ENCODE results near the gene PNPLA7.

DNA sequence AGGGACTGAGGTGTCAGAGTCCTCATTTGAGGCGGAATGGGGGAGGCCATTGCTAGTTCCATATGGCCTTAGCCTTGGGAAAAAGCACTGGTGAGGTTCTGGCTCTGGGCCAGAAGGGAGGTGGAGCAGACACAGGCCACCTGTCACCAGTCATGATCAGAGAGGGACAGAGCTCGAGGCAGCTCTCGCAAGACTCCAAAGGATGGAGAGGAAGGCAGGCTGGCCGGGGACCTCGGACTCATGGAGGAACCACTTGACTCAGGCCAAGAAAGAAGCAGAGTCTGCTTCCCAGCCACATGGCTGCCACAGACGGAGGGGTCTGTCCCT is 61.9 kb downstream of the PNPLA7 start:
- TF ChIP-seq, protein P1, sequence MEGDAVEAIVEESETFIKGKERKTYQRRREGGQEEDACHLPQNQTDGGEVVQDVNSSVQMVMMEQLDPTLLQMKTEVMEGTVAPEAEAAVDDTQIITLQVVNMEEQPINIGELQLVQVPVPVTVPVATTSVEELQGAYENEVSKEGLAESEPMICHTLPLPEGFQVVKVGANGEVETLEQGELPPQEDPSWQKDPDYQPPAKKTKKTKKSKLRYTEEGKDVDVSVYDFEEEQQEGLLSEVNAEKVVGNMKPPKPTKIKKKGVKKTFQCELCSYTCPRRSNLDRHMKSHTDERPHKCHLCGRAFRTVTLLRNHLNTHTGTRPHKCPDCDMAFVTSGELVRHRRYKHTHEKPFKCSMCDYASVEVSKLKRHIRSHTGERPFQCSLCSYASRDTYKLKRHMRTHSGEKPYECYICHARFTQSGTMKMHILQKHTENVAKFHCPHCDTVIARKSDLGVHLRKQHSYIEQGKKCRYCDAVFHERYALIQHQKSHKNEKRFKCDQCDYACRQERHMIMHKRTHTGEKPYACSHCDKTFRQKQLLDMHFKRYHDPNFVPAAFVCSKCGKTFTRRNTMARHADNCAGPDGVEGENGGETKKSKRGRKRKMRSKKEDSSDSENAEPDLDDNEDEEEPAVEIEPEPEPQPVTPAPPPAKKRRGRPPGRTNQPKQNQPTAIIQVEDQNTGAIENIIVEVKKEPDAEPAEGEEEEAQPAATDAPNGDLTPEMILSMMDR (IDR thresholded peaks at IDR 0.05), result no peak
- no peak for TF ChIP-seq POLR2A (IDR thresholded peaks at IDR 0.05)

Measured in lower leg skin (tissue), 3 donors.